Epithelial cell of proximal tubule (primary cell): ENCODE measurements around the gene CXCL5. TPM values are rescaled to one million over a fixed set of nuclear protein-coding genes. Genes with fewer than 3 reads are reported as not detected.

Experiments
- DNase-seq: peaks from one replicate; pipeline ENCODE4 v3.0.0-alpha.2; 2011; ENCODE audit warnings: low read depth
- H3K4me3 ChIP-seq: 2 replicates; pipeline ENCODE4 v1.5.1; 2011; ENCODE audit warnings: low read depth, mild to moderate bottlenecking, low read length
- total RNA-seq: library from RNA; depleted of rRNA; stranded (reverse); fragments of >200 nt; gene quantifications from 2 replicates; pipeline ENCODE4 v1.2.3, GENCODE V29; 2015
- TF ChIP-seq, protein P1 (sequence below): conservative IDR thresholded peaks from 2 replicates; pipeline ENCODE4 v1.5.1; 2012; ENCODE audit warnings: low read depth, mild to moderate bottlenecking, low read length

The CXCL5 gene
- total RNA-seq, 1 donor from 2014 or later = 32.3 TPM

DNA sequence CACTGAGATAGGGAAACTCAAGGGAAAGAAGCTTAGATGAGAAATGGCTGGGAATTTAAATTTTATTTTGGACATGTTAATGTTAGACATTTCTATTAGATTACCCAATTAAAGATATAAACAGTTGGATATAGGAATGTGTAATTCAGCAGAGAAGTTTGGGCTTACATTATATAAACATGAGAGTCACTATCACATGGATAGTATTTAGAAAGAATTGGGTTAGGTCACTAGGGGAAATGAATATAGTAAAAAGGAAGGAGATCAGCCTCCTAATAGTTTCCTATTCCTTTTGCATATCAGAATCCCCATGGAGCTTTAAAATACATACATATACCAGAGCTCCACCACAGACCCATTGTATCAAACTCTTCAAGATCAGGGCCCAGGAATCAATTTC, 19.6 kb upstream of the CXCL5 start:
- no peak for DNase-seq
- TF ChIP-seq, protein P1, sequence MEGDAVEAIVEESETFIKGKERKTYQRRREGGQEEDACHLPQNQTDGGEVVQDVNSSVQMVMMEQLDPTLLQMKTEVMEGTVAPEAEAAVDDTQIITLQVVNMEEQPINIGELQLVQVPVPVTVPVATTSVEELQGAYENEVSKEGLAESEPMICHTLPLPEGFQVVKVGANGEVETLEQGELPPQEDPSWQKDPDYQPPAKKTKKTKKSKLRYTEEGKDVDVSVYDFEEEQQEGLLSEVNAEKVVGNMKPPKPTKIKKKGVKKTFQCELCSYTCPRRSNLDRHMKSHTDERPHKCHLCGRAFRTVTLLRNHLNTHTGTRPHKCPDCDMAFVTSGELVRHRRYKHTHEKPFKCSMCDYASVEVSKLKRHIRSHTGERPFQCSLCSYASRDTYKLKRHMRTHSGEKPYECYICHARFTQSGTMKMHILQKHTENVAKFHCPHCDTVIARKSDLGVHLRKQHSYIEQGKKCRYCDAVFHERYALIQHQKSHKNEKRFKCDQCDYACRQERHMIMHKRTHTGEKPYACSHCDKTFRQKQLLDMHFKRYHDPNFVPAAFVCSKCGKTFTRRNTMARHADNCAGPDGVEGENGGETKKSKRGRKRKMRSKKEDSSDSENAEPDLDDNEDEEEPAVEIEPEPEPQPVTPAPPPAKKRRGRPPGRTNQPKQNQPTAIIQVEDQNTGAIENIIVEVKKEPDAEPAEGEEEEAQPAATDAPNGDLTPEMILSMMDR = no peak
- H3K4me3 ChIP-seq = no peak overlapping the region

DNA sequence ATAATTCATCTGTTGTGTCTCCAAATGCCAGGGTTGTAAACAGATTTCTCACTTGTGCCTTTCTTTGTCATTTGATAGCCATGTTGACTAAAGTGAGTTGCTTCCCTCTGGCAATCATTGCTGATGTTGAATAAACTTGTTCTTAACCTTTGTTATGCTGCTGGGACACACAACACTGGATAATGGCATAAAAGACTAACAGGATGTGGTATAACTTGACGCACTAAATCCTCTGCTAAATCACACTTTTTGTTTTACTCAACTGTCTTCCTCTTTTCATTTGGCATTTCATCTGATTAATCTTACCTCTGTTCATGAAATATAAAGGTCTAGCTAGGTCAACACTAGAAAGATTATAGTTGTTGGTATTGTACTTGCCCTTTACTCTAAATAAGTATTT, 17.6 kb upstream of the CXCL5 start:
- DNase-seq = no peak
- TF ChIP-seq, protein P1 = no peak
- no peak overlapping the region for H3K4me3 ChIP-seq

DNA sequence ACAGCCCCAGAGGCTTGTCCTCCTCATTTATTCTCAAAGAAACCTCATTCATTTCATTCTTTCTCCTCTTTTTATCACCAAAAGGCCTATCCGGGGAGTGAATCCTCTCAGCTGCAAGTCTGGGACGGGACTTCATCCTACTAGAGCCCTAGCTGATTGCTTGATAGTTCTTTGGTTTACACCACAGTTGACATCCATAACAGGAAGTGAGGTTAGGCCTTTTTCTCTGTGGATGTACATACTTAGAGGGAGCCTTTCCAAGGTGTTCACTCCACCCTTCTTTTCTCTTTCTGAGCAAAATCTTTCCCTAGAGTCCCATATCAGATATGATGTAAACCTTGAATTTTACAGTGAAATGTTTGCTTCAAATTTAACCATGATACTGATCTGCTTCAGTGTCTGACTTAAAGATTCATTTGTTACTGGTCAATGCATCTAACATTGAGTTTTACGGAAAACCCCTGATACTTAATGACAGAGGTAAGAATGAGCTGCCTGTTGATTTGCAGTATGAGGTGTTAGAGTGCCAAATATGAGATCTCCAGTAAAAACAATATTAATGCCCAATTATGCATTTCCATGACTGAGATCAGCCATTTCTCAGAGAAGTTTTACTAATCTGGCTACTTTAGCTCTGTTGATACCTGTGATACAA, 16.8 kb upstream of the CXCL5 start:
- DNase-seq = no peak
- TF ChIP-seq, protein P1 = no peak
- no peak overlapping the region for H3K4me3 ChIP-seq

DNA sequence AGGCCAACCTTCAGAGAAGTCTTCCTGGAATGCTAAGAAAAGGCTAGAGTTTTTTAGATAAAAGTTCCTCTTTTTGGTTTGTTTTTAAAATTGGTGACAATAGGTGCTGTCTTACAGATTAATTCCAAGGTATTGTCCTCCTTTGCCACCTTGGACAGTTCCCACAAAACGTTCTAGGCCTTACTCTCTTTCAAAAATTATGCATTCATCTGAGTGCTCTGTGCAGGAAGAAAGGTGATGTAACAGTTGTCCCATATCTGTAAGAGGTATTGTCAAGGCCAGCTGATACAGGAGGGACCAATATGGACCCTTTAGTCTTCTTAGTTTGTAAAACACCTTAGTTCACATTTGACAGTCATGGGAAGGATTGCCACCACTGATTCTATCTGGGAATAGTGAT, 15.9 kb upstream of the CXCL5 start:
- H3K4me3 ChIP-seq = no peak overlapping the region
- DNase-seq = no peak
- TF ChIP-seq, protein P1 = no peak

DNA sequence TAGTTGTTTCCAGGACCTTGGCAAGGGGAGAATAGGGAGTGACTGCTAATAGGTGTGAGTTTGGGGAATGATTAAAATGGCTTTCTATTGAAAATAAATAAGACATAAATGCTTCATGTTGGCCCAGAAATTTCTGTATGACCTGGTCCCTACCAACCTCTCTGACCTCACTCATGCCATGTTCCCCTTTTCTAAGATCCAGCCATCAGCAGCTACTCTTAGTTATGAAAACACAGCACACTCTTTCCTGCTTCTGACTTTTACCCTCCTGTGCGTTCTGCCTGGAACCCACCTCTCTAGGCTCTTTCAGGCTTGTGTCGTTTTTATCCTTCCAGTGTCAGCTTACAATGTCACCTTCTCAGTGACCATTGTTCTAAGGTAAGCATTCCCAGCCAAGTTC, 14.8 kb upstream of the CXCL5 start:
- TF ChIP-seq, protein P1 = no peak
- DNase-seq = no peak
- no peak overlapping the region for H3K4me3 ChIP-seq

DNA sequence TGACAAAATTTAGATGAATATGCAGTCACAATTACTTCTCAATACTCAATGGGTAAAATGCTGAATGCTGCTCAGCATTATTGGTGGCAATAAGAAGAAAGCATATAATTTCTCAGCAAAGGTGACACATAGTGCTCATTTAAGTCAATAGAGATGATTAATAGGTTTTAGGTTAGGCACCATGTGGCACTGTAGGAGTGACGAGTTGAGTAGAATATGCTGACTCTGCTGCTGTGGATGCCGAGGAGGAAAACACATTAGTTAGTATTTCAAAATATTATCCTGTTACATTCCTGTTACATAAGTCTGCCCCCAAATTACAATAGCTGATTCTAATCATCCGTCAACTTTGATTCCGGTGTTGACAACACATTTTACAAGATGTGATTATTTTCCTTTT, 13.7 kb upstream of the CXCL5 start:
- no peak overlapping the region for H3K4me3 ChIP-seq
- TF ChIP-seq, protein P1 = no peak
- no peak for DNase-seq

DNA sequence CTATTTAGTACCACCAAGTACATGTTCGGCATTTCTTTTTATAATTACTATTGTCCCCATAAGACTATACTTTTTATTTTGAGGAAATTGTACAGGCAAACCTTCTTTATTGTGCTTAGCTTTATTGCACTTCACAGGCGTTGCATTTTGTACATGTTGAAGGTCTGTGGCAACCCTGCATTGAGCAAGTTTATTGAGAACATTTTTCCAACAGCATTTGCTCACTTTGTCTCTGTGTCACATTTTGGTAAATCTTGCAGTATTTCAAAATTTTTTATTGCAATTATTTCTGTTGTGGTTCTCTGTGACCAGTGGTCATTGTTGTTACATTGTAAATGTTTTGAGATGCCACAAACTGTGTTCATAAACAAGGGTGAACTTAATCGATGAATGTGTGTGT, 10.8 kb upstream of the CXCL5 start:
- TF ChIP-seq, protein P1 = no peak
- no peak for DNase-seq
- no peak overlapping the region for H3K4me3 ChIP-seq
